HG02763 (cell line): ENCODE data around the gene MR1.
A peak's percentile ranks its signal among the peaks of the same experiment; 100 is the strongest.

Experiments used
- ATAC-seq: cut with Tn5 transposase; IDR thresholded peaks from one replicate; pipeline ENCODE4 v1.9.1; 2021; ENCODE audit warnings: mild to moderate bottlenecking, moderate library complexity; ENCODE audit not compliant: unreplicated experiment

The MR1 gene

GRCh38 chr1:181033799-181034451, at the start of gene MR1:
MR1 (plus strand) TSS chr1:181033983; CDS start chr1:181034008, 25 bp downstream.
- ATAC-seq: peak; percentile 93

- no peak for ATAC-seq
These were observed 45.5 kb upstream of the MR1 start for GRCh38 chr1:180988253-180988752.

GRCh38 chr1:180994262-180994661, 39.5 kb upstream of the MR1 start:
- no peak for ATAC-seq

DNA sequence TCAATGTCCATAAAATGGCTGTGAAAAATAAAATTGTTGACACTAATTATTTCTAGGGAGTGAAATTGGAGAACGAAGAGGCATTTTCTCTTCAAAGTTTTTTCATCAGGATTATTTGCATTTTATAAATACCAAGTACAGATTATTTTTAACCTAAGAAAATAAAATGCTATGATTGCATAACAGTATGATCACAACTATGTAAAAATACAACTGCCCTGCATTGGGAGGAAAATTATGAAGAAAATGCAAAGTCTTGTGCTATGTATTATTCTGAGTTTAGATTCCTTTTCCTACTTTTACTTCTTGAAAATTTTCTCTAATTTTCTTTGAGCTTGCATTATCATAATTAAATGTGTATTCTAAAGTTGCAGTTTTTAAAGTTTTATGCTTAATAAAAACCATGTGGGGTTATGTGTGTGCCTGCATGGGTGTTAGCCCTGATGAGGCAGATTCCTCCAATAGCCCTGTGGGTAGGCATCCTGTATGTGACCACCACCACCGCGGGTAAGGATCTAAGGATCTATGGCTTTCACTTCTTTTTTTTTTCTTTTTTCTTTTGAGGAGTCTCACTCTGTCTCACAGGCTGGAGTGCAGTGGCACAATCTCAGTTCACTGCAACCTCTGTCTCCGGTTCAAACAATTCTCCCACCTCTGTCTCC, 35.8 kb upstream of the MR1 start:
- ATAC-seq: no peak

GRCh38 chr1:181001091-181001780, 32.5 kb upstream of the MR1 start:
- no peak for ATAC-seq

DNA sequence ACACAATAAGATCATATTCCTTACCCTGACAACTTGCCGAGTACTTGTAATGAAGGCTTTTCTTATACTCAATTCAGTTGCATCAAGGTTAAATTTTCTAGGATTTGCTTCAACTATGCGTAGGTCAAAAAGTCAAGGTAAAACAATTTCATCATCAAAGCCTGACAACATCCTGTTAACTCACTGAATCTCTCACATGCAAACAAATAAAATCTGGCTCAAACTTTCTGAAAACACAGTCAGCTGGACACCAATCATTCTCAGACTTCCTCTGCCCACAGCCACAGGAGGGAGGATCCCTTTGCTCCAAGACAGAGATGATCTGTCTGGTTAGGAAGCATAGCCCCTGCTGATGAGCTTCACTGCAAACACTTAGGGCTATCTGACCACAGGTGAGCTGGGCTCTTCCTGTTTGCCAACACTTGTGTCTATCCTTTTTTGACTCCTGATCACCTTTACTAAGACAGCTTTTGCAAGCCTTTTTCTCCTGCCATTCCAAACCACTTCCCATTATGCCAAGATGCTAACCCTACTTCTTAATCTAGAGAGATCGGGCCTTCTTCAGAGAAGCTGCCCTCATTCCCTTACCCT, 31.1 kb upstream of the MR1 start:
- no peak for ATAC-seq

DNA sequence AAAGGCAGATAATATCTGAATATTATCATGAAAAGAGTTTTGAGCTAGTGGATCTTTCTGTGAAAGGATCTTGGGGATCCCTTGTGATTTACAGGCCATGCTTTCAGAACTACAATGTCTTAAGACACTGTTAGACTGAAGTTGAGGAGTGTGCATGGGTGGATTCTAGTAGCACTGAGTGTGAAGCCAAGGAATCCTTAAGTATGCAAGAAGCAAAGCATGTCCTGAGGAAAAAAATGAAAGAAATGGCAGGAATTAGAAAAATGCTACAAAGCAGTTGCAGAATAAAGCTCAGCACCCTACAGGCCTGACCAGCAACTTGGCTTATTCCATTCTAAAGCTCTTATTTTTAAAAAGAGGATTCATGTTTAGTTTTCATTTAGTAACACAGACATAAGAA, 23.0 kb upstream of the MR1 start:
- ATAC-seq: no peak

GRCh38 chr1:181011301-181012202, 22.2 kb upstream of the MR1 start:
- ATAC-seq: no peak

- no peak for ATAC-seq
These were observed 21.5 kb upstream of the MR1 start for GRCh38 chr1:181012203-181012745.

DNA sequence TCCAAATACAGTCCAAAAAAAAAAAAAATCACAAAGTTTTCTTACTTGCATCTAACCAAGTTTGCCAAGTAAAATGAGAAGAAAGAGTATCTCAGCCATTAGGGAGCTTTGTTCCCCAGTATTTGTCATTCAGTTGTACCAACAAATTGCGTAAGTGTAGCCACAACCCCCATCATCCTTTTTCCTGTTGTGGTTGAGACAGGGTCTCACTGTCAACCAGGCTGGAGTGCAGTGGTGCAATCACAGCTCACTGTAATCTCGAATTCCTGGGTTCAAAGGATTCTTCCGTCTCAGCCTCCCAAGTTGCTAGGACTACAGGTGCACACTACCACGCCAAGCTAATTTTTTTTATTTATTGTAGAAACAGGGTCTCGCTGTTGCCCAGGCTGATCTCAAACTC, 20.6 kb upstream of the MR1 start:
- no peak for ATAC-seq

DNA sequence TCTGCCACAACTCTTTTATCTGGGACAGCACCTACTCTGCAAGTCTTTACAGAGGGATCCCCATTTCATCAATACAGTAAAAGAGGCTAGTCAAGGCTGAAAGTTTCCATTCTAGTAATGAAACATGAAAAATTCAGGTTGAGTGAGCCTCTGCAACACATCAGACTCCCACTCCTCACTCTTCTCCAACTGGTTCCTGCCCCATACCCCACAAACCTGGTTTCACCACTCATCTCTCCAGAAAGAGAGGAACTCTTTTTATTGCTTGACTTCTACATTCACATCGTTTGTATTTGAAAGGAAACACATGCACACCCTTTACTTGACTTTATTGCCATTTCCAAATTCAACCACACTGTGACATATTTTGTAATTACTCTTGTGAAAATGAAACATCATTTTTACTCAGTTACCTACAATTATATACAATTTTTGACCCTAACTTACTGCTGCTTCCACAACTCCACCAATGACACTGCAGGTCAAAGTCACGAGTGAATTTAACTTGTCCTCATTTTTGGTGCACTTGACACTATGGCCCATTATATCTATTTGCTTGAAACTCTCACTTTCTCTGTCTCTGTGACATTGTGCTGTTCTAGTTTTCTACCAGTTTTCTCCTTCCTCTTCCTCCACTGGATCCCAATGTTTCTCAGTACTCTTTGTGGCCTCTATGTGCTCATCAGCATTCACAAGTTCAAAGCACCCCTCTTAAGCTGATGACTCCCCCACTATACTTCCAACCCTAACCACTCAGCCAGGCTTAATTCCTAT, 19.1 kb upstream of the MR1 start:
- ATAC-seq: no peak

DNA sequence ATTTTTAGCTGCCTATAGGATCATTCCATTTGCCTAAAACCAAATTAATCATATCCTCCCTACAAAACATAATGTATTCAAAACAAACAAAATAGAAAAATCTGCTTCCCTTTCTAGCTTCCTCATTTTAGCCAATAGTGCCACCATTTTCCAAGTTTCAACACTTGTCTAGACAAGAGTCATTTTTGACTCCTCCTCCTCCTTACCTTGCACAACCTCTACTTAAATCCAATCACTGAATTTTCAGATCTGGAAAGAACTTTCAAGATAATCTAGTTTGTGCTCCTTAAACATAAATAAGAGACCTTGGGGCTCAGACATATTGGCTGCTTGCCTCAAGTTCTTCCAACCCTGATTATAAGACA, 18.6 kb upstream of the MR1 start:
- no peak for ATAC-seq

DNA sequence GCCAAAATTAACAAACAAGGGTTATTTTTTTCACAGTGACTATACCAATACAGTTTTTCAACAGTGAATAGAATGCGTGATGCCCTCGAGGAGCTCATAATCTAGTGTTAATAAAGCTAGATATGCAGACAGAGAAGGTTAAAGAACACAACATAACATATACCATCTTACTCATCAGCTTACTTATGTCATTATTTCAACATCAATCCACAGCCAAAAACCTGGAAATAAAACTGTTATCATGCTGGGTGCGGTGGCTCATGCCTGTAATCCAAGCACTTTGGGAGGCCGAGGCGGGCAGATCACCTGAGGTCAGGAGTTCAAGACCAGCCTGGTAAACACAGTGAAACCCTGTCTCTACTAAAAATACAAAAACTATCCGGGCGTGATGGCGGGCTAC, 17.2 kb upstream of the MR1 start:
- ATAC-seq: no peak

DNA sequence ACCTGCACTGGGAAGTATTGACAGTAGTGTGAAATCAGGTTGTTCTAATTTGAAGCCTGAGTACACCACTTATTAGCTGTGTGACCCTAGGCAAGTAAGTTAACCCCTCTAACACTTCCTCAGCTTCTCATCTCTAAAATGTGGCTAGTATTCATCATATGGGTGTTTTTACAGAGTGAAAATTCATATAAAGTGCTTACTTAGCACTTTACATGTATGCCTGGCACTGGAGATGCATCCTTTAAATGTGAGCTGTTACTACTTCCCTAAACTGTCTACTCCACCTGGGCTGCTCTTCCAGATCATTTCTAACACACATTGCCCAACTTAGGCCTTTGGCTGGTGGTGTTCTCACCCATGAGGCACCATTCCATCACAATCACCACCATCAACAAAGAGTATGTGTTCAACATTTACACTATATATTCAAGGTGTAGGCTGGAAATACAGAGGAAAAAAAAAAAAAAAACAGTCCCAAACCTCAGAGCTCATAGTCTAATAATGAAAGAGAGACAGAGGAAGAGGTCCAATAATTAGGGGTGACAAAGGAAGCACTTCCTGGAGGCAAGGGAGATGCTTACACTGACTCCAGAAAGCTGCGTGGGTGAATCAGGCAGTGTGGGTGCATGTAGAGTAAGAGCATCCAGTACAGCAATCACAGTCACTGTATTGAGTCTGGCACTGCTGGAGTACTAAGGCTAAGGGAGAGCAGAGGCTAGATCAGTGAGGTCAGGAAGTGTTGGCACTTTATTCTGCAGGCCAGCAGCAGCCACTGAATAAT, 14.7 kb upstream of the MR1 start:
- ATAC-seq: no peak

DNA sequence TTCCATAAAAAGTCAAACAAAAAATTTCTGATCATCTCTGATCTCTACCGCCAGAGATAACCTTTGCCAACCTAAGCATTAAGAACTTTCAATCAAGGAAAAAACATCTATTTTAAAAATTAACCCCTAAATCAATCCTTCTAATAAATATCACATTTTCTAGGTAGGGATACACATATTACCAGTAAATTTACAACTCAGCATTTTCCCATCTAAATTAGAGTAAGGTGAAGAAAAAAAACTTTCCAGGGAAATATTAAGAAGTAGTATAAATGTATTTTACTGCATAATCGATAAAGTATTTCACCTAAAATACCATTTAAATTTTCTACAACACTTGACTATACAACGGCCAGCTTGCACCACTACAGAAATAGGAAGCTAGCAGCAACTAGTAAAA, 12.6 kb upstream of the MR1 start:
- ATAC-seq: no peak

DNA sequence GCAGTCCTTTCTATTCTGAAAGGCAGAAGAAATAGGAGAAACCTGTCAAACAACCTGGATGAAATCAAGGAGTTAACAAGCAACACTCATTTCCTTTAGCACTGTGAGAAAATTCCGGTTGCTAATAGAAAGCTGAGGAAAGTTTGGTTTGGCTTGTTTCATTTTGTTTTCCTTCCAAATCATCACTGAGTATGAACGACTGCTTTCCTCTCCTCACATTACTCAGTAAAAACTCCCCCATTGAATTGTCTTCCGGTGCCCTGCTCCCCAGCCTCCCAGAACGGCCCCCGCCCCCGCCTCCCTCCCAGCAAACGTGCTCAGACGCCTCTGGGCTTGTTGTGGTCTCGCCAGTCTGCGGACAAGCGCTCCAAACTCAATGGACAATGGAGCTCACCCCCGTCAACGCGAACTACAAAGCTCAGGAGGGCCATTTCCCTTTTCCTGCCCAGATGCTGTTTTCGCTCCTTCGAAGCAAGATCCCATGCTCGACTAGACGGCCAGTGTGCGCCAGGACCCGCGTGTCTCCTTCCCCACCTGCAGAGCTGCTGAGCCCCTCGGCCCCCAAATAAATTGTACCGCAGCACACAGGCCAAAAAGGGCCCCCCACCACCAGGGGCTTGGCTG, 11.9 kb upstream of the MR1 start:
- ATAC-seq: peak; percentile 28

GRCh38 chr1:181023265-181024057, 10.3 kb upstream of the MR1 start:
- no peak for ATAC-seq

DNA sequence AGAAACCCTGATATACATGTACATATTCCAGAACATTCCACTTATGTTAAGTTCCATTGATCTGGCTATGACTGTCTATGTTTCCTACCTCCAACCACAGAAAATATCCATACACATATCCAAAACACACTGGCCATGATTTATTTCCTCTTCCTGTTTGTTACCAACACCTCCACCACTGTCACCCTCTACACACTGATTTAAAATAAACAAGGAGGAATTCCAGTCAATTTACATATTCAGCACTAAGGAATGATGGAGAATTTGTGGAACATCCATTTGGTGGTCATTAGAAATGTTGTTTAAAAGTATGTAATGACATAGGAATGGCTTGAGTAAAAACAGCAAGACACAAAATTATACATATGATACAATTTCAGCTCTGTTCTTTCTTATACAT, 5.6 kb upstream of the MR1 start:
- no peak for ATAC-seq
